ENCODE data around the gene TFR2.
"Not testable (repeated sequence)": the region's sequence is repeated elsewhere in the genome, so short reads cannot be mapped to it uniquely, and the experiment has no call there.

GRCh38 chr7:100669106-100669505, 27.8 kb upstream of the TFR2 start:
- TF ChIP-seq ZBTB33 (IDR thresholded peaks at IDR 0.05; ENCODE audit: extremely low read depth, insufficient replicate concordance, low read length); POLR2AphosphoS5 (IDR thresholded peaks at IDR 0.05; ENCODE audit: low read depth, low read length); POLR2A (IDR thresholded peaks at IDR 0.05; ENCODE audit: borderline replicate concordance, extremely low read depth, insufficient read depth, insufficient read length); CTCF (IDR thresholded peaks at IDR 0.05 in 2 of 3, conservative IDR thresholded peaks at IDR 0.05 in 1 of 3; ENCODE audit: borderline replicate concordance in 1 of 3, insufficient read depth in 1 of 3, low read depth in 2 of 3, low read length in 2 of 3); EZH2 (IDR thresholded peaks at IDR 0.05); YY1 (IDR thresholded peaks at IDR 0.05; ENCODE audit: extremely low read depth, insufficient replicate concordance, low read depth, low read length); SP1 (IDR thresholded peaks at IDR 0.05; ENCODE audit: low read depth); MAX (IDR thresholded peaks at IDR 0.05); CBX3 (IDR thresholded peaks at IDR 0.05; ENCODE audit: low read depth); ATF3 (IDR thresholded peaks at IDR 0.05); ZNF274 (IDR thresholded peaks at IDR 0.05; ENCODE audit: low read depth, low read length); EGR1 (IDR thresholded peaks at IDR 0.05; ENCODE audit: low read depth); EZH2phosphoT487 (IDR thresholded peaks at IDR 0.05; ENCODE audit: borderline replicate concordance); JUND (IDR thresholded peaks at IDR 0.05): not testable (repeated sequence)

All from HCT116 (cell line).